Naive B cell (primary cell): ENCODE results near the gene CYSRT1. TPM values are rescaled to one million over a fixed set of nuclear protein-coding genes. Genes with fewer than 3 reads are reported as not detected.

Source experiments
- ATAC-seq, 2 donors: fragments of 150-1000 bp; cut with Tn5 transposase; 2 replicates each; pipeline ENCODE4 v1.10.0; 2021; ENCODE audit warnings: low read depth in 2 of 2, mild to moderate bottlenecking in 2 of 2, moderate library complexity in 2 of 2
- DNase-seq: peaks from one replicate; pipeline ENCODE4 v3.0.0; 2022
- H3K27ac Mint-ChIP-seq, 6 donors: one replicate each; pipeline ENCODE4 v1.8.0; 2020 to 2022; ENCODE audit warnings: mild to moderate bottlenecking in 6 of 6, mixed read lengths in 6 of 6, moderate library complexity in 5 of 6, inconsistent platforms in 2 of 6
- H3K27me3 Mint-ChIP-seq, 3 donors: one replicate each; pipeline ENCODE4 v1.8.0; 2021 to 2022; ENCODE audit warnings: mixed read lengths in 3 of 3, mild to moderate bottlenecking in 1 of 3
- H3K36me3 Mint-ChIP-seq, 2 donors: one replicate each; pipeline ENCODE4 v1.8.0; 2020 to 2022; ENCODE audit warnings: mixed read lengths in 2 of 2, inconsistent platforms in 1 of 2, mild to moderate bottlenecking in 1 of 2
- H3K4me1 Mint-ChIP-seq, 3 donors: one replicate each; pipeline ENCODE4 v1.8.0; 2020 to 2022; ENCODE audit warnings: mixed read lengths in 3 of 3, inconsistent platforms in 1 of 3, mild to moderate bottlenecking in 1 of 3, moderate library complexity in 1 of 3
- H3K4me3 Mint-ChIP-seq, 8 donors: one replicate each; pipeline ENCODE4 v1.8.0; 2020 to 2022; ENCODE audit warnings: mild to moderate bottlenecking in 8 of 8, mixed read lengths in 8 of 8, moderate library complexity in 8 of 8, inconsistent platforms in 2 of 8
- H3K9me3 Mint-ChIP-seq, 7 donors: one replicate each; pipeline ENCODE4 v1.8.0; 2020 to 2022; ENCODE audit warnings: mixed read lengths in 7 of 7, mild to moderate bottlenecking in 5 of 7, inconsistent platforms in 2 of 7, moderate library complexity in 1 of 7
- polyA plus RNA-seq, 6 donors: library from polyadenylated mRNA; unstranded; fragments of 300-500 nt; fragmentation: Illumina TruSeq; gene quantifications; one replicate each; pipeline ENCODE4 v1.2.3, GENCODE V29; 2021; ENCODE audit warnings: low read depth in 6 of 6

CYSRT1 gene
- polyA plus RNA-seq, 6 donors from 2014 or later, result not detected

DNA sequence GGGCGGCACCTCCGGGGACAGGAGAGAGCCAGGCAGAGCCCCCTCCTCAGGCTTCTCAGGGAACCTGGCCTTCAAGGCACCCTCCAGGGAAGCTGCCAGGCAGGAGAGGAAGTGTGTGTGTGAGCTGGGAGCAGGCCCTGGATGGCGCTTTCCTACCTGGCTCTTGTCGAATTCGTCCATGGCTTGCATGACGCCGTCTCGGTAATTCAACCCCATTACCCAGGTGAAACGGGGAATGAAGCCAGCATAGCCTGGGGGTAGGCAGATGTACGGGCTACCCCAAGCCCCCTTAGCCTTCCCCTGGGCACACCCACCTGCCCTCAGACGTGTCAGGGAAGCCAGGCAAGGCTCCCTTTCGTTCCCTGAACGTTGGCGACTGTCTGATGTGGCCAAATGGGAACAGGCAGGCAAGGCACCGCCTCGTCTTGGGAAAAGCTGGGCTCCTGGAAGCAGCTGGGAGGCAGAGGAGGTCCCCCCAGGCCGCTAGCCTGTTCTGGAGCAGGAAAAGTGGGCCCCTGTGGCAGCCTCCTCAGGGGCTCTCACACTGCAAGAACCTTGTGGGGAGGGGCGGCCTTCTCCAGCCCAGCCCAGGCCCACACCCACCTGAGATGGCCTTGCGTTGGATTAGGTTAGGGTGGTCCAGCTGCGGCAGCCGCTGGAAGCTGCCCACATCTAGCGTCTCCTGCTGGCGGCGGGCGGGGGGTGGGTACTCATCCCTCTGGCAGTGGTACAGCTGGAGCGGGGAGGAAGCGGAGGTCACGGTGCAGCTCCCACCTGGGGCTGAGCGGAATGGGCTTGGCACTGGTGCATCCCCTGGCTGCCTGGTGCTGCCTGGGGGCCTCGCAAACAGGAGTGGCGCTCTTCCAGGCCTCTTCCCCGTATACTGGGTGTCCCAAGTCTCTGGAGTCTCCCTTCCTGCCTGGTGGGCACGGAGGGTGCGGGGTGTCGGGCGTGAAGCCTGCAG lies 19.8 kb downstream of the CYSRT1 start:
- no peaks in the 10 kb centered on the region for H3K9me3 Mint-ChIP-seq

GRCh38 chr9:137245450-137246421 lies 20.8 kb downstream of the CYSRT1 start:
- H3K4me1 Mint-ChIP-seq, result peaks cover 17 to 18% (median 18%) of the 10 kb centered on the region in 3 donors
- DNase-seq, result no peak
- H3K27ac Mint-ChIP-seq, result no peak overlapping the region
- ATAC-seq, result no peak
- H3K9me3 Mint-ChIP-seq, result no peaks in the 10 kb centered on the region
- peaks cover 0 to 6% of the 10 kb centered on the region in 2 donors for H3K36me3 Mint-ChIP-seq
- H3K4me3 Mint-ChIP-seq, result peak overlapping the region in 2 of 8 donors; percentile 41 to 65
- no peaks in the 10 kb centered on the region for H3K27me3 Mint-ChIP-seq

More for the DNA sequence above, 19.8 kb downstream of the CYSRT1 start:
- H3K36me3 Mint-ChIP-seq, result peaks cover 0 to 6% of the 10 kb centered on the region in 2 donors
- peak overlapping the region in 2 of 8 donors; percentile 41 to 65 for H3K4me3 Mint-ChIP-seq
- ATAC-seq (no peak), DNase-seq (no peak)
- peak overlapping the region in 4 of 6 donors; percentile 8 to 84 (median 69) for H3K27ac Mint-ChIP-seq
- H3K4me1 Mint-ChIP-seq, result peaks cover 17 to 21% (median 18%) of the 10 kb centered on the region in 3 donors
- H3K27me3 Mint-ChIP-seq, result no peaks in the 10 kb centered on the region

DNA sequence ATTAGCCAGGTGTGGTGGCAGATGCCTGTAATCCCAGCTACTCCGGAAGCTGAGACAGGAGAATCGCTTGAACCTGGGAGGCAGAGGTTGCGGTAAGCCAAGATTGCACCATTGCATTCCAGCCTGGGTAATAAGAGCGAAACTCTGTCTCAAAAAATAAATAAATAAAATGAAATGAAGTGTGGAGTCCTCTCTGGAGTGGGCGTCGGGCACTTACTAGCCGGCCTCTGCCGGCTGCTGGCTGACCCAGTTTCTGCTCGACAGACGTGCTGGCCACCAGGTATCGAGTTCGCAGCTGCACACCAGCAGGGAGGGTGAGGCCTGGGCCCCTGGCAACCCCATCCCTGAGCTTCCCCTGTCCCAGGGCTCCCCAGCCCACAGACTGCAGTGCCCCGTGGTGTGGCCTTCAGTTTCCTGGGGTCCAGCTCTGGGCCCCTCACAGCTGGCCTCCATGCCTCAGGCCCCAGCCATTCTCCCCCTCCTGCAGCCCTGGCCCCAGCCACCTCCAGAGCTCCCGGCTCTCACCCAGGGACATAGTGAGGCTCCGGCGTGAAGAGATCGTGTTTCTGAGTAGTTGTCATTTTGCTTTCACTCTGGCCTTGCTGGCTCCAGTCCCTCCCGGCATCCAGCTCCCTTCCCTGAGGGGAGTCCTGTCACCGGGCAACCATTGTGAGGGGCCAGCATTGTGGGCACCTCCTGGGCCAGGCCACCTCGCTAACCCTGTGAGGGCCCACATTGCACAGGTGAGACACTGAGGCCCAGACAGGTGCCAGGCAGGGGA lies 22.4 kb downstream of the CYSRT1 start:
- no peak for ATAC-seq
- H3K36me3 Mint-ChIP-seq, result no peaks in the 10 kb centered on the region
- H3K27ac Mint-ChIP-seq, result no peak overlapping the region
- DNase-seq, result no peak
- peaks cover 14 to 16% (median 15%) of the 10 kb centered on the region in 3 donors for H3K4me1 Mint-ChIP-seq
- H3K4me3 Mint-ChIP-seq, result peak overlapping the region in 1 of 8 donors; percentile 30
- no peaks in the 10 kb centered on the region for H3K9me3 Mint-ChIP-seq
- no peaks in the 10 kb centered on the region for H3K27me3 Mint-ChIP-seq

- Mint-ChIP-seq H3K9me3 (no peaks in the 10 kb centered on the region), H3K36me3 (no peaks in the 10 kb centered on the region)
- no peak for DNase-seq
Measured at GRCh38 chr9:137247916-137248175, 22.9 kb downstream of the CYSRT1 start.

GRCh38 chr9:137250329-137251193 lies 25.6 kb downstream of the CYSRT1 start:
- Mint-ChIP-seq H3K9me3 (no peaks in the 10 kb centered on the region), H3K27ac (no peak overlapping the region), H3K4me1 (peaks cover 6 to 12% (median 9%) of the 10 kb centered on the region in 3 donors), H3K27me3 (no peaks in the 10 kb centered on the region), H3K4me3 (peak overlapping the region in 2 of 8 donors; percentile 21 to 43), H3K36me3 (no peaks in the 10 kb centered on the region)
- no peak for DNase-seq
- ATAC-seq, result no peak

More at GRCh38 chr9:137247916-137248175, 22.9 kb downstream of the CYSRT1 start:
- no peak overlapping the region for H3K27ac Mint-ChIP-seq
- H3K27me3 Mint-ChIP-seq, result no peaks in the 10 kb centered on the region
- H3K4me3 Mint-ChIP-seq, result no peak overlapping the region
- ATAC-seq, result no peak
- H3K4me1 Mint-ChIP-seq, result peaks cover 8 to 13% (median 9%) of the 10 kb centered on the region in 3 donors

DNA sequence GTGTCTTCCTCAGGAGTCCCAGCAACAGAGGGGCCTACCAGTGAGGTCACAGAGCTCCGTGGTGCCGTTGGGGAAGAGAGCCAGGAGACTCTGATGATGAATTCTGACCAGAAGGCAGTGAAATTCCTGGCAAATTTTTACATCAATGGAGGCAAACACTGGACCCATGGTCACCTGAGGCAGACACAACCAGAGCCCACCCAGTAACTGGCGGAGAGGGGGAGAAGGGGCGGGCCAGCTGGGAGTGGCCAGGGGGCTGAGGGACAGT lies 26.2 kb downstream of the CYSRT1 start, which contains the start of gene STPG3:
Gene STPG3 (plus strand): TSS at position 93 of the 268 bp plus-strand sequence. CDS start 1 bp downstream, at position 94.
- H3K36me3 Mint-ChIP-seq, result no peaks in the 10 kb centered on the region
- no peaks in the 10 kb centered on the region for H3K27me3 Mint-ChIP-seq
- no peaks in the 10 kb centered on the region for H3K9me3 Mint-ChIP-seq
- peaks cover 9 to 13% (median 10%) of the 10 kb centered on the region in 3 donors for H3K4me1 Mint-ChIP-seq
- no peak within 1 kb of the TSS for H3K27ac Mint-ChIP-seq
- DNase-seq (no peak), ATAC-seq (no peak)
- H3K4me3 Mint-ChIP-seq, result peak within 1 kb of the TSS in 2 of 8 donors; percentile 21 to 43

DNA sequence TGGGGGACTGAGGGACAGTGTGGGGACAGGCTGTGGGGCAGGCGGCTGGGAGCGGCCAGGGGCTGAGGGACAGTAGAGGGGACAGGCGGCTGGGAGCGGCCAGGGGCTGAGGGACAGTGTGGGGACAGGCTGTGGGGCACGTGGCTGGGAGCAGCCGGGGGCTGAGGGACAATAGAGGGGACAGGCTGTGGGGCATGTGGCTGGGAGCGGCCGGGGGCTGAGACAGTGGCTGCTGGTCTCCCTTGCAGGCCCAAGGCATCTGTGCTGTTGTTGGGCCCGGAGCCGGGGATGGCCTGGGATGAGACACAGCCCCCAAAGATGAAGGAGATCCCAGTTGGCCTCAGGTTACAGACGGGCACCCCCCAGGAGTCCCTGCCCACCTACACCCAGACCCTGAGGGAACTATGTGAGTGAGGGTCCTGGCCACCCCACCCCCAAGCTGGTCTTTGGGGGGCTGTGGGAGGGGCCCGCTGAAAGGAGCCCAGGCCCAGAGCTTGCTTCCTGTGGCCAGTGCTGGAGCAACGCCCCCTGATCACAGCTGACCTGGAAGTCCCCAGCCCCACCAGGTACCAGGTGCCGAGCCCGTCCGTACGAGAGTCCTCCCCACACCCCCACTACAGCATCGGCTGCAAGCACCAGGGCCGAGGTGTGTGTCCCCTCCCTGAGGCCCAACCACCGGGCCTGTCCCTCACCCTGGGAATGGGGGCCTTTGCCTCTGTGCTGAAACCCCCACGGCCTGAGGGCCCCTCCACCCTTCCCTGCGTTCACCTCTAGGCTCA lies 26.7 kb downstream of the CYSRT1 start:
- Mint-ChIP-seq H3K9me3 (no peaks in the 10 kb centered on the region), H3K27ac (no peak overlapping the region), H3K27me3 (no peaks in the 10 kb centered on the region), H3K36me3 (no peaks in the 10 kb centered on the region), H3K4me1 (peaks cover 9 to 18% (median 16%) of the 10 kb centered on the region in 3 donors), H3K4me3 (peak overlapping the region in 1 of 8 donors; percentile 43)
- ATAC-seq (no peak), DNase-seq (no peak)

DNA sequence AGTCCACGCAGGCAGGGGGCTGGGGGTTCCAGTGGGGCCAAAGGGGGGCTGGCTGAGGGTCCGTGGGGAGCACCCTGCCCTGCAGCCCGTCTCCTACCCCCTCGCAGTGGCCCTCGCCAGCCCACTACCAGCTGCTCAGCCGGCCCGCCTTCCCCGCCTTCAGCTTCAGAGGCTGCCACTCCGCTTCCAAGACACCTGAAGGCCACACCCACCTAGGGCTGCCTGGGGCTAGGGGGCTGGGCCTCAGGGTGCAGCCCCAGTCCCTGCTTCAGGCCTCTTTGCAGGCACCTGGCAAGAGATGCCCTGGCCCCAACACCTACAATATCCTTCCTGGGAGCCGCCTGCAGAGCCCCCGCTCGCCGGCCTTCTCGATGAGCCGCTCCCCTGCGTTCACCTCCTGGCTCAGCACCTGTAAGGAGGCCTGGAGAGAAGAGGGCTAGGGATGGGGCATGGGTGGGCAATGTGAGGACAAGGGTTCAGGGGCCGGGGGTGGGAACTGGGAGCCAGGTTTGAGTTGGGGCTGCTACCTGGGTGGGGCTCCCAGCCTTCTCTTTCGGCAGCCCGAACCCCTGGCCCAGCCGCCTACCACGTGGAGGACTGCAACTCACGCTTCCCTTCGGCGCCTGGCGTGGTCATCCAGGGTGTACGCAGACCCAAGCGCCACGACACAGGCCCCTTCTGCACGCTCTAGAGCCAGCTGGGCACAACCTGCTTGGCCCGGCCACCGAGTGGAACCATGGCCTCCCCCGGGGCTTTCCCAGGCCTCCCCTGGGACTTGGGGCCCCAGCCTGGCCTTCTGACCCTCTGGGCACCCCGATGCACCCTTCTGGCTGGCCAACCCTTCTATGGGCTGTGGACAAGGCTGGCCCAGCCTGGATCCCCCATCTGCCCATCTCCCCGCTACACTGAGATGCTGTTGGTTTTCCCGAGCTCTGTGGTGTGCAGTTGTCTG lies 27.9 kb downstream of the CYSRT1 start:
- Mint-ChIP-seq H3K9me3 (no peaks in the 10 kb centered on the region), H3K36me3 (no peaks in the 10 kb centered on the region), H3K27ac (no peak overlapping the region), H3K4me1 (peaks cover 9 to 23% (median 22%) of the 10 kb centered on the region in 3 donors), H3K4me3 (peak overlapping the region in 3 of 8 donors; percentile 28 to 86 (median 32)), H3K27me3 (no peaks in the 10 kb centered on the region)
- DNase-seq (no peak), ATAC-seq (no peak)

DNA sequence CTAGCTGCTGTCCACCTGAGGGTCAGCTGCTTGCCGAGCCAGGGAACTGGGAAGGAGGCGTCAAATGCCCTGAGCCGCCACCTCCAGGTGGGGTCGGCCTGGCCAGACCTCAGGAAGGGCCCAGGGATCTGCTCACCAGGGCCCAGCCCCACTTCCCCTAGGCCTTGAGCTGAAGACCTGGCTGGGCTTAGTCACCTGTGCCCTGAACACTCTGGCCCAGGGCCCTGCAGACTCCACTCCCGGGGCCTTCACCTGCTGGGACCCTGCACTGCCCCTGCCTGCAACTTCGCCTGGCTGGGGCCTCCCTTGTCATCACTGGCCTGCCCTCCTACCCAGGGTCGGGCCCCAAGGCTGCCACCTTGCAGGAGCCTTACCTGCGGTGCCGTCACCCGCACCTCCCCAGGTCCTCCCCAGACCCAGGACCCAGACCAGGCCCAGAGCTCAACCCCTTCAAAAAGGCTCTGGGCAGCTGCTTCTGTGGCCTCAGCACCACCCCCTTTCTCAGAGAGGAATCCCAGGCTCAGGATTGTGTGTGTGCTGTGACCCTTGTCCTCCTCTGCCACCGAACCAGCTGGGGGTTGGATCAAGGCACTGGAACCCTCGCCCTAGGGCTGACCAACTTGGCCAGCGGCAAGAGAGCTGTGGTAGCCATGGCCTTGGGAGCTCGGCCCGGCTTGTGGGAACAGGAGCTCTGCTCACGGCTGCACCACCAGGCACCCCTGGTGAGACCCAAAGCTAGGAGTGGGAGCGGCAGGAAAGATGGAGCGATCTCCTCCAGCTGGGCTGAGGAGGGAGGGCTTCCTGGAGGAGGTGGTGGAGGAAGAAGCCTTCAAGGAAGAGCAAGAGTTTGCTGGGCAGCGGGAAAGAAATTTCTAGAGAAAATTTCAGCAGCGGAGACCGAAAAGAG lies 29.0 kb downstream of the CYSRT1 start:
- Mint-ChIP-seq H3K4me3 (peak overlapping the region; percentile 86 to 95 (median 88)), H3K36me3 (no peaks in the 10 kb centered on the region)

More for the DNA sequence above, 29.0 kb downstream of the CYSRT1 start:
- Mint-ChIP-seq H3K4me1 (peaks cover 9 to 24% (median 22%) of the 10 kb centered on the region in 3 donors), H3K27ac (peak overlapping the region in 3 of 6 donors; percentile 63 to 73 (median 70)), H3K9me3 (no peaks in the 10 kb centered on the region), H3K27me3 (no peaks in the 10 kb centered on the region)
- no peak for ATAC-seq
- no peak for DNase-seq
